HG03045 (cell line): Measurements from ENCODE around the gene GABRA6.
"Not testable (repeated sequence)": the region's sequence is repeated elsewhere in the genome, so short reads cannot be mapped to it uniquely, and the experiment has no call there.

Source experiments
- ATAC-seq: cut with Tn5 transposase; IDR thresholded peaks from one replicate; pipeline ENCODE4 v1.9.1; 2021; ENCODE audit warnings: mild to moderate bottlenecking, moderate library complexity; ENCODE audit not compliant: unreplicated experiment

The GABRA6 gene

DNA sequence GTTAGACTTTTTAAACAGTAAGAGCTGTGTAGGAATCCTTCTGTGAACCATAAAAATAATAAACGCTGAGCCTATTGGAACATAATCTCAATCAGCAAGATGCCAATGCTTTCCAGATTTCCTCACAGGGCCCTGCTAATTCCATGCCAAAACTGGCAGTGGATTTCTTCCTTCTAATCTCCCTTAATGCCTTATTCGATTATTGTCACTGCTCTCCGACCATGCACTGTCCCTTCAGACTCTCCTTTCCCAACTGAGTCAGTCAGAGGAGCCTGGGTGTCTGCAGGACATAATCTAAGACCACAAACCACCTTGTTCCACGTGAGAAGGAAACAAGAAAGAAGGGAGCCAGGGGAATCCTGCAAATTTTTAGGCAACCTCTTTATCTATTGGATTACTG, at the start of gene GABRA6:
GABRA6 (plus strand) TSS at position 261 of the 400 bp plus-strand sequence. CDS start 269 bp downstream, outside the sequence.
- ATAC-seq: no peak

- no peak for ATAC-seq
Measured at GRCh38 chr5:161637591-161637990, 47.9 kb upstream of the GABRA6 start.

- no peak for ATAC-seq
Measured at GRCh38 chr5:161641444-161641843, 44.1 kb upstream of the GABRA6 start.

GRCh38 chr5:161645264-161645663, 40.3 kb upstream of the GABRA6 start:
- no peak for ATAC-seq

GRCh38 chr5:161651926-161652325, 33.6 kb upstream of the GABRA6 start:
- ATAC-seq: not testable (repeated sequence)

GRCh38 chr5:161660806-161661205, 24.7 kb upstream of the GABRA6 start:
- ATAC-seq: no peak

GRCh38 chr5:161663431-161663830, 22.1 kb upstream of the GABRA6 start:
- ATAC-seq: no peak

DNA sequence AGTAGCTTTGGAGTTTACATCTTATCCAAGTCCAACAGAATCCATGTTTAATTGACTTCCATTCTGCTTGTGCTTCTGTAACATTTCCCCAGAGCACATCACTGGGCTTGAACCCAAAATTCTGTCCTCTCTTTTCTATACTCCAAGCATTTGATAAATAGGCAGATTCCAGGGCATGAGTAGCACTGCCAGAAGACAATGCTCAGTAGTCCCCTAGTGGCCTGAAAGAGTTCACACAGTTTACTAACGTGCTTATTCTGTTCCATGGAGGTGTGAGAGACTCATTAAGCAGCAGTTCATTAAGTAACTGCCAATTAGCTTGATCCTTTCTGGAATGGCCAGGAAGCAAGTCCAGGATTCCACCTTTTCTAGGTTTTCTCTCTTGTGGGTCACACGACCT, 9.4 kb upstream of the GABRA6 start:
- ATAC-seq: peak; percentile 65

DNA sequence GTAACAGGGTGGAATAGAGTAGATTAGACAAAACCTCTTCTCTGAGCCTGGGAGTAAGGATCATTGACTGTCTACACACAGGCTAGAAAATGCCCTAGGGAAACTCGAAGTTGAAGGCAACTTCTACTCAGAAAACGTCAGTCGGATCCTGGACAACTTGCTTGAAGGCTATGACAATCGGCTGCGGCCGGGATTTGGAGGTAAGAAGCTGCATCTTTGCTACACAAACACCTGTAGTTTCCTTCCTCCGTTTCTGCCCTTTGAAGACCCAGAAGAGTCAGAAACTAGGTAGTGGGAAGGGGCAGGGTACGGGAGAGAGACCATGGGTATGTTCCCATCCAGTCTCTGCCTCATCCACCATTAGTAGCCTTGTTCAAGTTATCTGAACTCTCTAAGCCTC, 628 bp downstream of the GABRA6 start:
- ATAC-seq: no peak

- ATAC-seq: no peak
Measured at GRCh38 chr5:161686881-161687280, 1.4 kb downstream of the GABRA6 start.

DNA sequence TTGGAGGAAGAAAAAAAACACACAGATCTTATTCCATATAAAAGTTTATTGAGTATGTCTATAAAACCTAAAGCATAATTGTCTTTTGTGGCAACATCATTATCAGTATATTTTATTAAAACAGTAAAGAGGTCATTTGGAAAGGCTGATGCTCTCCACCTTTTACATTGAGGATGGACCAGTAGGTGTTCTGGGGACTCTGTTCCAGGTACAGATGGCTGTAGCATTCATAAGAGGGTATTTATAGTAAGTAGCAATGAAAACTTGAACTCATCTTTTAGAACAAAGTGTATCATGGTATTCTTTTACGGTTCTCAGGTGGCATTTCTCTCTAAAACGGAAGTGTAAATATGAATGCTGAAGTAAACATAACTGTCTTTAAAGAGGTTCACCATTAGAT, 1.8 kb downstream of the GABRA6 start:
- no peak for ATAC-seq

- ATAC-seq: no peak
Measured at GRCh38 chr5:161691911-161692310, 6.4 kb downstream of the GABRA6 start.

DNA sequence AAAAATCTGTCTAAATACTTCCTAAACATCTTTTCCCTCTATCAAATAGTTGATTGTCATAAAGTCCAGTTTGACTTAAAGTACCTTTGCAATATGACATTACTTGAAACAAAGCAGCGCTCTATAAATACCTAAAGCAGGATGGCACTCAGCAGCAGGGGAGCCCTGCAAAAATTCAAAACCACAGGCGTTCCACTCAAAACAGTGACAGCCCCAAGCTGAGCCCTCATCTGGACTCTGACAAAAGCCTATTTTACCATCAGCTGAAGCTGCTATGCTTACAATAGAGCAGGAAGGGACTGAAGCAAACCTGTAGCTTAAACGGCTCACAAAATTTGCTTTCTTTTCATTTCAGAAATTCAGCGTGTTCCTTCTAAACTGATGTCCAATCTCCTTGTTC, 11.5 kb downstream of the GABRA6 start:
- ATAC-seq: no peak

- no peak for ATAC-seq
Measured at GRCh38 chr5:161700065-161700464, 14.5 kb downstream of the GABRA6 start.

DNA sequence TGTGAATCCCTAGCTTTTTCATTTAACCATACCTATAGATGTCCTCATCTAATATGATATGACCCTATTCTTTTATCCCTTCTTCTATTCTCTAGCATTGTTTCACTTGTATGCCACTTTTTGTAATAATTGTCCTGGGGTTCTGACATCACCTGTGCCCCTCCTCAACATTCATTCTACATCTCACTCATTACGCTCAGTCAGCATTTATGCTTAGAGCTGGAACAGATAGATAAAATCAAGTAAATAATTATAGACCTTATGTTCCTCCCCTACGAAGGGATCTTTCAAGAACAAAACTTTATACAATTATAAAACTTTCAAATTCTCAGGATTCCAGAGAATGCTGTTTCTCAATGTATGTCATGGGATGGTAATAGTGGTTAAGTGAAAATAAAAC, 18.0 kb downstream of the GABRA6 start:
- no peak for ATAC-seq

- no peak for ATAC-seq
Measured at GRCh38 chr5:161707382-161707781, 21.9 kb downstream of the GABRA6 start.

- no peak for ATAC-seq
Measured at GRCh38 chr5:161709239-161709638, 23.7 kb downstream of the GABRA6 start.

- ATAC-seq: no peak
Measured at GRCh38 chr5:161713042-161713441, 27.5 kb downstream of the GABRA6 start.

GRCh38 chr5:161719157-161719556, 33.6 kb downstream of the GABRA6 start:
- no peak for ATAC-seq

- ATAC-seq: no peak
Measured at GRCh38 chr5:161720460-161720859, 34.9 kb downstream of the GABRA6 start.

DNA sequence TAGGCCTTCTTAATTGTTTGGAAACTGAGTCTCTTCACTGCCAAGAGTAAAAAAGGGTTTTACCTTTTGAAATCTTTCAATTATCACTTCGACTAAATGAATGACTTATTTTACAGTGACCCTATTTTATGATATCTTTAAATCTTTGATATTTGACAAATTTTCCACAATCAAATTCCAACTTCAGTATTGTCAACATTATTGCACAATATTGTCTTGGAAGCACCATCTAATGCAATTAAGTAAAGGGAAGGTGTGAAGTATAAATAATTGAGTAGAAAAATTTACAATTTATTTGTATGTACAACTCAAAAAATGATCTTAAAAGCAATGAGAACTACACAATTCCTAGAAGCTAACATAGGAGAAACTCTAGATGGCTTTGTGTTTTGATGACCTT, 49.2 kb downstream of the GABRA6 start:
- ATAC-seq: no peak

DNA sequence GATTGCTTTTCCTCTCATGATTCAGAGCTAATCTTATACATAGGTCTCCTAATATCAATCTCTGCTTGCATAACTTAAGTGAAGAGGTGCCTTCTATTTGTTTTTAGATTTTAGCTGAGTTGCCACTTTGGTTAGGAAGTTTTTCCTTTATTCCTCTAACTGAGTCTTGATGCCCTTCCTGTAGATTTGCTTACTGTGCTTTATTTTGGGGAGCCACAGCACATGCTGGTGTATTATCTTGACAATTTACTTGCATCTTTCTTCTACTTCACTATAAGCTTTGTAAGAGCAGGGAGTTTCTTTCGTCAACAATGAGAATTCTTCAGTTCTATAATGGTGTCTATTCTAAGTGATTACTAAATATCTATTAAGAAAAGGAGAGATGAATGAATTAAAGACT, 54.9 kb downstream of the GABRA6 start:
- no peak for ATAC-seq

GRCh38 chr5:161744276-161744675, 58.8 kb downstream of the GABRA6 start:
- no peak for ATAC-seq

GRCh38 chr5:161745392-161745791, 59.9 kb downstream of the GABRA6 start:
- ATAC-seq: no peak
